OCI-LY1 (cell line): ENCODE measurements around the gene HCN4.

Source experiments
- H2AFZ ChIP-seq: fragments of 200-600 bp; sonication (generic), shearing (Covaris generic); 2 replicates; pipeline ENCODE4 v1.6.0; 2014; ENCODE audit warnings: antibody characterized with exemption, mild to moderate bottlenecking, low read length
- H3F3A ChIP-seq: fragments of 200-600 bp; sonication (generic), shearing (Covaris generic); 2 replicates; pipeline ENCODE4 v1.6.0; 2014; ENCODE audit warnings: mild to moderate bottlenecking, antibody characterized with exemption, low read length, moderate library complexity; ENCODE audit not compliant: insufficient read depth
- H3K27ac ChIP-seq: fragments of 200-600 bp; sonication (generic); 2 replicates; pipeline ENCODE4 v1.5.1; 2014; ENCODE audit warnings: low read length, mixed run types, mild to moderate bottlenecking, low read depth; ENCODE audit not compliant: poor library complexity, severe bottlenecking
- H3K27me3 ChIP-seq: fragments of 200-600 bp; sonication (generic); 2 replicates; pipeline ENCODE4 v1.6.0; 2014; ENCODE audit warnings: antibody characterized with exemption, mild to moderate bottlenecking, low read length, moderate library complexity; ENCODE audit not compliant: insufficient read depth
- H3K36me3 ChIP-seq: fragments of 200-600 bp; sonication (generic); 2 replicates; pipeline ENCODE4 v1.6.1; 2014; ENCODE audit warnings: mild to moderate bottlenecking, antibody characterized with exemption, low read length, moderate library complexity, mixed read lengths; ENCODE audit not compliant: insufficient read depth
- H3K4me1 ChIP-seq: fragments of 200-600 bp; sonication (generic); 2 replicates; pipeline ENCODE4 v1.5.1; 2014; ENCODE audit warnings: mild to moderate bottlenecking, low read length, moderate library complexity; ENCODE audit not compliant: insufficient read depth, severe bottlenecking
- H3K4me2 ChIP-seq: fragments of 200-600 bp; sonication (generic), shearing (Covaris generic); 2 replicates; pipeline ENCODE4 v1.6.1; 2014; ENCODE audit warnings: low read length
- H3K4me3 ChIP-seq: fragments of 200-600 bp; sonication (generic); 2 replicates; pipeline ENCODE4 v1.5.1; 2014; ENCODE audit warnings: low read length, low read depth, mild to moderate bottlenecking, mixed read lengths; ENCODE audit not compliant: poor library complexity, severe bottlenecking
- H3K79me2 ChIP-seq: fragments of 200-600 bp; shearing (Covaris generic); 2 replicates; pipeline ENCODE4 v1.6.1; 2016; ENCODE audit warnings: mixed run types, low read length, mixed read lengths; ENCODE audit not compliant: insufficient read depth
- H3K9ac ChIP-seq: fragments of 200-600 bp; sonication (generic), shearing (Covaris generic); 2 replicates; pipeline ENCODE4 v1.6.1; 2014; ENCODE audit warnings: mild to moderate bottlenecking, low read length, mixed read lengths
- H3K9me2 ChIP-seq: fragments of 200-600 bp; sonication (generic), shearing (Covaris generic); 2 replicates; pipeline ENCODE4 v1.6.1; 2014; ENCODE audit warnings: low read depth, mild to moderate bottlenecking, low read length, mixed read lengths
- H3K9me3 ChIP-seq: fragments of 200-600 bp; shearing (Covaris generic); 2 replicates; pipeline ENCODE4 v1.6.1; 2014; ENCODE audit warnings: low read length, mixed read lengths
- H4K20me1 ChIP-seq: fragments of 200-600 bp; sonication (generic), shearing (Covaris generic); 2 replicates; pipeline ENCODE4 v1.6.0; 2016; ENCODE audit warnings: mild to moderate bottlenecking, low read length; ENCODE audit not compliant: insufficient read depth
- CTCF ChIP-seq: fragments of 200-600 bp; sonication (generic), shearing (Covaris generic); IDR thresholded peaks from 2 replicates; pipeline ENCODE4 v1.5.1; 2017; ENCODE audit warnings: mild to moderate bottlenecking, antibody characterized with exemption, low read length, moderate library complexity, mixed read lengths
- EZH2 ChIP-seq: fragments of 200-600 bp; sonication (generic), shearing (Covaris generic); IDR thresholded peaks from 2 replicates; pipeline ENCODE4 v1.8.0; 2017; ENCODE audit warnings: borderline replicate concordance, mixed run types, mild to moderate bottlenecking, antibody characterized with exemption, low read length, moderate library complexity, mixed read lengths

The HCN4 gene

DNA sequence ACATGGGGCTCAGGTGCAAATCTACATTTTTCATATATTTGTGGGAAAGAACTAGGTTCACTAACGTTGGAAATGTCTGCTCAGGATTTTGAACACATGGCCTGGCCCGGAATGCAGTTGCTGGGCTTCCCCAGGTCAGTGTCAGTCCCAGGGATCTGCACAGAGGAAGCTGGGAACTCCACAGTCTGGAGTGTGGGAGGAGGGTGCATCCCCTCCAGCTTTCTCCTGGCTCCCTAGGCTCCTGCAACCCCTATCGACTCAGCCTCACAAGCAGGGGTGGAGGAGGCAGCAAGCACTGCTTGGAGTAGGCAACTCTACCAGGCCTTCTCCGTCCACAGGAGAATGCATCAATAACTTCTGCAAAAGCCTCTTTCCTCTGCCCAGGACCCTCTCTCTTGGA lies 30.1 kb upstream of the HCN4 start:
- H3K4me2 ChIP-seq: no peak overlapping the region

DNA sequence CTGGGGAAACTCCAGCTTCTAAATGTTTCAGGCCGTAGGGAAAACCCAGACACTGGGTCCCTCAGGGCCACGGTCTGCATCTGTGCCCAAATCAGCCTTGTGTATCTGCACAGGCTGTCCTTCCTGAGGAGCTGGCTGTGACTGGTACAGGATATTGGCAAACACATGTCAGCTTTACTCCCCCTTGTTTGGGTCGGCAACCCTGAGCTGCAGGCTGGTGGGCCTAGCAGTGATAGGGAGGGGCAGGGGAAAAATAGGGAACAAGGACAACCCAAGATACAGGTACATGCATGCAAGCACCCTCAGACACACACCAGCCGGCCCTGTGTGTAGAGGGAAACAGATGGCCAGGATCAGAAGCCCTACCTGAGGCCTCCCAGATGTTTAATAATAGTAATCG lies 28.7 kb upstream of the HCN4 start:
- TF ChIP-seq EZH2 (no peak), CTCF (no peak)
- H2AFZ ChIP-seq: no peak overlapping the region
- H3K79me2 ChIP-seq: no peaks in the 10 kb centered on the region
- H3K4me1 ChIP-seq: no peaks in the 10 kb centered on the region
- H4K20me1 ChIP-seq: no peaks in the 10 kb centered on the region
- no peaks in the 10 kb centered on the region for H3K27me3 ChIP-seq
- H3K9me3 ChIP-seq: no peaks in the 10 kb centered on the region
- H3K9ac ChIP-seq: no peak overlapping the region
- no peaks in the 10 kb centered on the region for H3K36me3 ChIP-seq
- H3K4me2 ChIP-seq: no peak overlapping the region
- no peaks in the 10 kb centered on the region for H3K9me2 ChIP-seq
- no peak overlapping the region for H3K27ac ChIP-seq
- no peak overlapping the region for H3K4me3 ChIP-seq
- no peaks in the 10 kb centered on the region for H3F3A ChIP-seq

More for the DNA sequence above, 30.1 kb upstream of the HCN4 start:
- Histone ChIP-seq H3K79me2 (no peaks in the 10 kb centered on the region), H3K36me3 (no peaks in the 10 kb centered on the region), H3K4me3 (no peak overlapping the region), H3K9me3 (no peaks in the 10 kb centered on the region), H3K27me3 (no peaks in the 10 kb centered on the region), H3F3A (no peaks in the 10 kb centered on the region), H3K9me2 (no peaks in the 10 kb centered on the region), H2AFZ (no peak overlapping the region), H3K4me1 (no peaks in the 10 kb centered on the region), H4K20me1 (no peaks in the 10 kb centered on the region), H3K9ac (no peak overlapping the region), H3K27ac (no peak overlapping the region)
- TF ChIP-seq EZH2: no peak
- TF ChIP-seq CTCF: no peak

DNA sequence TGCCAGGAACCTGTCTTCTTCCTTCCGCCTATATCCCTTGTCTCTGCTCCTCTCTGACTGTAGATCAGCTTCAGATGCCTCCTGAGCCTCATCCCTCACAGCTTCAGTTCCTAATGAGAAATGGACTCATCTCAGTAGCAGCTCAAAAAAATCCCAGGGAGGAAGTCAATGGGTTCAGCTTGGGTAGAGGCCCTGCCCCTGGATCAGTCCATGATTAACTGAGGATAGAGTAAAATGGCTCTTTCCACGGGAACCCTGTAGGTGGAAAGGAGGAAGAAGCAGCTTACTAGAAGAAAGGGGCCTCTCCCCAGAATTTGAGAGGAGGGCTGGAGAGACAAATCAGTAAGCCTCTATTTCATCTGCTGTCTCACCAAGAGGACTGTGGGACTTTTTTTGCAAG lies 26.9 kb upstream of the HCN4 start:
- Histone ChIP-seq H3K27me3 (no peaks in the 10 kb centered on the region), H2AFZ (no peak overlapping the region), H3K27ac (no peak overlapping the region)

More for the DNA sequence above, 26.9 kb upstream of the HCN4 start:
- no peaks in the 10 kb centered on the region for H3K79me2 ChIP-seq
- H3K36me3 ChIP-seq: no peaks in the 10 kb centered on the region
- no peak overlapping the region for H3K9ac ChIP-seq
- H3K9me3 ChIP-seq: no peaks in the 10 kb centered on the region
- no peak overlapping the region for H3K4me3 ChIP-seq
- H3K4me2 ChIP-seq: no peak overlapping the region
- H3K9me2 ChIP-seq: no peaks in the 10 kb centered on the region
- no peaks in the 10 kb centered on the region for H4K20me1 ChIP-seq
- no peaks in the 10 kb centered on the region for H3F3A ChIP-seq
- H3K4me1 ChIP-seq: no peaks in the 10 kb centered on the region
- TF ChIP-seq EZH2: no peak
- no peak for TF ChIP-seq CTCF
